K562 (cell line): ENCODE results near the gene CFAP58. TPM values are rescaled to one million over a fixed set of nuclear protein-coding genes. Genes with fewer than 3 reads are reported as not detected.

ENCODE experiments used
- ATF7 ChIP-seq: fragments of 450-650 bp; IDR thresholded peaks from 2 replicates; pipeline ENCODE4 v1.7.1; 2014; ENCODE audit warnings: mild to moderate bottlenecking, moderate library complexity
- BCOR ChIP-seq: fragments of 450-650 bp; IDR thresholded peaks from 2 replicates; pipeline ENCODE4 v1.6.1; 2016
- DDX20 ChIP-seq: fragments of 450-650 bp; IDR thresholded peaks from 2 replicates; pipeline ENCODE4 v1.6.1; 2016; ENCODE audit warnings: missing genetic modification characterization, low read depth, mild to moderate bottlenecking, missing compliant biosample characterization, moderate library complexity
- ELF2 ChIP-seq: fragments of 250-450 bp; sonication (Bioruptor Pico); IDR thresholded peaks from 2 replicates; pipeline ENCODE4 v1.5.0; 2021; ENCODE audit warnings: mild to moderate bottlenecking
- JUN ChIP-seq, 2 experiments: sonication (generic) in 1 of 2; formaldehyde crosslinking in 1 of 2; IDR thresholded peaks; 2 replicates each; pipeline versions ENCODE4 v1.6.1 to v1.8.0; 2012 to 2022; ENCODE audit warnings: borderline replicate concordance in 2 of 2, mild to moderate bottlenecking in 2 of 2, improper control_type of control experiment in 1 of 2, low read depth in 1 of 2, low read length in 1 of 2, missing genetic modification reagents in 1 of 2
- JUND ChIP-seq, 2 experiments: IDR thresholded peaks; 2 replicates in 1 of 2; 3 replicates in 1 of 2; pipeline ENCODE4 v1.6.1; 2011; ENCODE audit warnings: borderline replicate concordance in 2 of 2, low read depth in 2 of 2, low read length in 2 of 2, improper control_type of control experiment in 1 of 2, missing biosample characterization in 1 of 2, missing genetic modification characterization in 1 of 2, missing genetic modification reagents in 1 of 2
- KDM1A ChIP-seq, 2 experiments: fragments of 450-650 bp; IDR thresholded peaks; 2 replicates each; pipeline ENCODE4 v1.6.1; 2016; ENCODE audit warnings: mild to moderate bottlenecking in 2 of 2
- NFE2 ChIP-seq: IDR thresholded peaks from 2 replicates; pipeline ENCODE4 v1.6.1; 2014; ENCODE audit warnings: antibody characterized with exemption, low read depth
- NR2C1 ChIP-seq, 2 experiments: fragments of 450-650 bp; IDR thresholded peaks; 2 replicates each; pipeline ENCODE4 v1.6.1; 2017; ENCODE audit warnings: mild to moderate bottlenecking in 2 of 2, antibody characterized with exemption in 1 of 2, inconsistent platforms in 1 of 2, missing compliant biosample characterization in 1 of 2, missing genetic modification characterization in 1 of 2
- RERE ChIP-seq: sonication (generic); formaldehyde crosslinking; IDR thresholded peaks from 2 replicates; pipeline ENCODE4 v1.8.0; 2023; ENCODE audit warnings: missing genetic modification reagents, mild to moderate bottlenecking, borderline replicate concordance
- SIX5 ChIP-seq, 2 experiments: IDR thresholded peaks; 2 replicates each; pipeline ENCODE4 v1.6.1; 2011; ENCODE audit warnings: low read length in 2 of 2, borderline replicate concordance in 1 of 2, low read depth in 1 of 2, mild to moderate bottlenecking in 1 of 2, moderate library complexity in 1 of 2; ENCODE audit not compliant: insufficient read depth in 1 of 2
- SMARCE1 ChIP-seq: fragments of 450-650 bp; IDR thresholded peaks from 2 replicates; pipeline ENCODE4 v1.7.1; 2016; ENCODE audit warnings: mild to moderate bottlenecking
- TCF3 ChIP-seq: sonication (generic); formaldehyde crosslinking; IDR thresholded peaks from 2 replicates; pipeline ENCODE4 v1.4.0; 2020; ENCODE audit warnings: mild to moderate bottlenecking, missing genetic modification reagents
- ZNF146 ChIP-seq: IDR thresholded peaks from one replicate; pipeline ENCODE4 v1.6.1; 2018; ENCODE audit warnings: missing compliant biosample characterization; ENCODE audit not compliant: unreplicated experiment
- ZNF24 ChIP-seq: fragments of 450-650 bp; IDR thresholded peaks from 2 replicates; pipeline ENCODE4 v1.6.1; 2016
- ZNF444 ChIP-seq: fragments of 250-450 bp; sonication (Bioruptor Pico); IDR thresholded peaks from 2 replicates; pipeline ENCODE4 v1.4.0; 2020; ENCODE audit warnings: mild to moderate bottlenecking, moderate library complexity
- polyA plus RNA-seq, 8 experiments: library from polyadenylated mRNA; depleted of rRNA in 4 of 8; stranded (reverse) in 5 of 8; unstranded in 3 of 8; fragments of >200 nt; fragmentation: Nextera tagmentation in 2 of 8; fragmentation: Illumina TruSeq in 1 of 8; extraction: Ambion mirVana in 2 of 8; extraction: Trizol in 1 of 8; gene quantifications; 2 replicates each; pipeline versions ENCODE4 v1.2.1 to v1.2.3, GENCODE V29; 2011 to 2014; ENCODE audit warnings: inconsistent platforms in 1 of 8, missing spikeins in 1 of 8
- total RNA-seq, 7 experiments: library from RNA; depleted of rRNA in 6 of 7; stranded (reverse); fragments of >200 nt in 6 of 7; fragmentation: Illumina TruSeq in 2 of 7; extraction: Trizol in 2 of 7; gene quantifications; 2 replicates each; pipeline versions ENCODE4 v1.2.1 to v1.2.3, GENCODE V29; 2011 to 2021; ENCODE audit warnings: low replicate concordance in 1 of 7
- TF ChIP-seq, protein P1 (sequence below), 2 experiments: fragments of 200-800 bp in 1 of 2; sonication (Bioruptor generic) in 1 of 2; sonication (generic) in 1 of 2; formaldehyde crosslinking in 1 of 2; IDR thresholded peaks in 1 of 2; conservative IDR thresholded peaks in 1 of 2; 2 replicates each; pipeline versions ENCODE4 v1.5.0 to v1.6.1; 2016 to 2020; ENCODE audit warnings: missing compliant biosample characterization in 1 of 2, missing genetic modification characterization in 1 of 2, missing genetic modification reagents in 1 of 2
- TF ChIP-seq, protein P2 (sequence below): fragments of 450-650 bp; formaldehyde crosslinking; IDR thresholded peaks from 2 replicates; pipeline ENCODE4 v1.4.0; 2022; ENCODE audit warnings: mild to moderate bottlenecking, moderate library complexity

CFAP58 gene
- total and polyA plus RNA-seq, 9 of the 15 experiments (the other 6 are each of a cell fraction or from before 2014, with no cell fraction given) = 0.08 to 2.0 (median 0.71) TPM

DNA sequence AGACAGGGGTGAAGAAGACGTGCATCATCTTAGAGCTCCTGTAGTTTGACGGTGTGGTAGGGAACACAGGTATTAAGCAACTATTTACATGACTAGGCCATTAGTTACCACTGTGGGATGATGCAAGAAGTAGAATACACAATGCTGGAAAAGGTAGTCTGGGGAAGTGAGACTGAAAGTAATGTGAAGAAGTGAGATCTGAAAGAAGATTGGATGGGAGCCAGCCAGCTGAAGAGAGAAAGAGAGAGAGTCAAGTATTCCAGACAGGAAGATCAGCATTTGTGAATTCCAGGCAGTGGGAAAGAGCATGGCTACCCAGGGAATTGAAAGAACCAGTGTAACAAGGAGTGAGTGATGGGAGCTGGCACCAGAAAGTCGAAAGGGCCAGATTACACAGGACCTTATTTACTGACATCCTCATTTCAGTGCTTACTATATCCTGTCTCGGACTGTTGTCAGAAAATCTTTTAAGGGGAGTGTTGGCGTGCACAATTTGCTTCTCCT lies 4.0 kb upstream of the CFAP58 start (continued):
- TF ChIP-seq JUN (IDR thresholded peaks at IDR 0.05; ENCODE audit: borderline replicate concordance, low read depth, low read length) (0 out of 2 replicates have a peak, but pooled peaks have one; percentile 11), JUN (CRISPR knock-in tag; IDR thresholded peaks at IDR 0.05; ENCODE audit: borderline replicate concordance) (no peak), ELF2 (CRISPR knock-in tag) (no peak), KDM1A (IDR thresholded peaks at IDR 0.05) (no peak), NFE2 (peak; percentile 21; the same call in 1 of the 2 replicates), ZNF146 (no peak), RERE (no peak), ATF7 (peak; percentile 60; the same call in 1 of the 2 replicates), DDX20 (tag) (no peak), ZNF24 (no peak), JUND (IDR thresholded peaks at IDR 0.05; ENCODE audit: borderline replicate concordance, low read depth, low read length) (peak; percentile 62), JUND (tag; IDR thresholded peaks at IDR 0.05; ENCODE audit: borderline replicate concordance, low read depth, low read length) (no peak), ZNF444 (CRISPR knock-in tag) (no peak), TCF3 (no peak), NR2C1 (IDR thresholded peaks at IDR 0.05) (0 out of 2 replicates have a peak, but pooled peaks have one; percentile 17), NR2C1 (tag; IDR thresholded peaks at IDR 0.05) (no peak), BCOR (peak; percentile 23; the same call in 1 of the 2 replicates), SIX5 (IDR thresholded peaks at IDR 0.05; ENCODE audit: borderline replicate concordance in 1 of 2, insufficient read depth in 1 of 2, low read depth in 1 of 2, low read length in 2 of 2) (no peak), SMARCE1 (peak; percentile 42; the same call in 1 of the 2 replicates)
- TF ChIP-seq, protein P1, sequence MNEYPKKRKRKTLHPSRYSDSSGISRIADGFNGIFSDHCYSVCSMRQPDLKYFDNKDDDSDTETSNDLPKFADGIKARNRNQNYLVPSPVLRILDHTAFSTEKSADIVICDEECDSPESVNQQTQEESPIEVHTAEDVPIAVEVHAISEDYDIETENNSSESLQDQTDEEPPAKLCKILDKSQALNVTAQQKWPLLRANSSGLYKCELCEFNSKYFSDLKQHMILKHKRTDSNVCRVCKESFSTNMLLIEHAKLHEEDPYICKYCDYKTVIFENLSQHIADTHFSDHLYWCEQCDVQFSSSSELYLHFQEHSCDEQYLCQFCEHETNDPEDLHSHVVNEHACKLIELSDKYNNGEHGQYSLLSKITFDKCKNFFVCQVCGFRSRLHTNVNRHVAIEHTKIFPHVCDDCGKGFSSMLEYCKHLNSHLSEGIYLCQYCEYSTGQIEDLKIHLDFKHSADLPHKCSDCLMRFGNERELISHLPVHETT (CRISPR knock-in tag; conservative IDR thresholded peaks at IDR 0.05 in 1 of 2, IDR thresholded peaks at IDR 0.05 in 1 of 2) = no peak
- TF ChIP-seq, protein P2, sequence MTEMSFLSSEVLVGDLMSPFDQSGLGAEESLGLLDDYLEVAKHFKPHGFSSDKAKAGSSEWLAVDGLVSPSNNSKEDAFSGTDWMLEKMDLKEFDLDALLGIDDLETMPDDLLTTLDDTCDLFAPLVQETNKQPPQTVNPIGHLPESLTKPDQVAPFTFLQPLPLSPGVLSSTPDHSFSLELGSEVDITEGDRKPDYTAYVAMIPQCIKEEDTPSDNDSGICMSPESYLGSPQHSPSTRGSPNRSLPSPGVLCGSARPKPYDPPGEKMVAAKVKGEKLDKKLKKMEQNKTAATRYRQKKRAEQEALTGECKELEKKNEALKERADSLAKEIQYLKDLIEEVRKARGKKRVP = peak; percentile 51; the same call in 1 of the 2 replicates
